Measurements from ENCODE around the gene LIN7C.

DNA sequence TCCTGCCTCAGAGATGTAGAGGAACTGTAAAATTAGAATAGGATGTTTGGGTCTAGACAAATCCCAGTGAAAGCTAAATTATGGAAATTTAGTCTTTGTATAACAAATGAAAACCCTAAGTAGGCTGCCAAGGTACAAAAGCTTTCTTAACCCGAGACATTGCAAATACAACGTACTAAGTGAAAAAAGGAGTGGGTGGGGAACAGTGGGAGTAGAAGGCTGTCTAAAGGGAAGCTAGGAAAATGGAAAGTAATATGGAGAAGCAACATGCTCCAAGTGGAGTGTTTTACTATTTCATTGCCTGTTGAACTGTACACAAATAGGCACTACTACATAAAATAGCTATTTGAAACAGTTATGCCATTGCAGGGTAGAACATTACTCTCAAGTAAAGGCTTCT is 6.8 kb upstream of the LIN7C start:
- TF ChIP-seq, protein P1, sequence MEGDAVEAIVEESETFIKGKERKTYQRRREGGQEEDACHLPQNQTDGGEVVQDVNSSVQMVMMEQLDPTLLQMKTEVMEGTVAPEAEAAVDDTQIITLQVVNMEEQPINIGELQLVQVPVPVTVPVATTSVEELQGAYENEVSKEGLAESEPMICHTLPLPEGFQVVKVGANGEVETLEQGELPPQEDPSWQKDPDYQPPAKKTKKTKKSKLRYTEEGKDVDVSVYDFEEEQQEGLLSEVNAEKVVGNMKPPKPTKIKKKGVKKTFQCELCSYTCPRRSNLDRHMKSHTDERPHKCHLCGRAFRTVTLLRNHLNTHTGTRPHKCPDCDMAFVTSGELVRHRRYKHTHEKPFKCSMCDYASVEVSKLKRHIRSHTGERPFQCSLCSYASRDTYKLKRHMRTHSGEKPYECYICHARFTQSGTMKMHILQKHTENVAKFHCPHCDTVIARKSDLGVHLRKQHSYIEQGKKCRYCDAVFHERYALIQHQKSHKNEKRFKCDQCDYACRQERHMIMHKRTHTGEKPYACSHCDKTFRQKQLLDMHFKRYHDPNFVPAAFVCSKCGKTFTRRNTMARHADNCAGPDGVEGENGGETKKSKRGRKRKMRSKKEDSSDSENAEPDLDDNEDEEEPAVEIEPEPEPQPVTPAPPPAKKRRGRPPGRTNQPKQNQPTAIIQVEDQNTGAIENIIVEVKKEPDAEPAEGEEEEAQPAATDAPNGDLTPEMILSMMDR (IDR thresholded peaks at IDR 0.05): no peak
- TF ChIP-seq POLR2A (IDR thresholded peaks at IDR 0.05): no peak
- TF ChIP-seq EP300 (IDR thresholded peaks at IDR 0.05): no peak
